HG03439 (cell line): ENCODE measurements around the gene PDCD1LG2.
A peak's percentile ranks its signal among the peaks of the same experiment; 100 is the strongest.

Experiments
- ATAC-seq: cut with Tn5 transposase; IDR thresholded peaks from one replicate; pipeline ENCODE4 v1.9.1; 2021; ENCODE audit warnings: mild to moderate bottlenecking, moderate library complexity; ENCODE audit not compliant: unreplicated experiment

Gene PDCD1LG2

GRCh38 chr9:5529683-5530221 lies 19.4 kb downstream of the PDCD1LG2 start:
- no peak for ATAC-seq

- ATAC-seq, result no peak
Observed at GRCh38 chr9:5531101-5531882, 21.0 kb downstream of the PDCD1LG2 start.

- ATAC-seq, result no peak
Observed at GRCh38 chr9:5532306-5532705, 22.0 kb downstream of the PDCD1LG2 start.

GRCh38 chr9:5532790-5533189 lies 22.5 kb downstream of the PDCD1LG2 start:
- no peak for ATAC-seq

GRCh38 chr9:5536684-5537083 lies 26.4 kb downstream of the PDCD1LG2 start:
- no peak for ATAC-seq

GRCh38 chr9:5543875-5544702 lies 33.8 kb downstream of the PDCD1LG2 start:
- no peak for ATAC-seq

GRCh38 chr9:5549658-5550650 lies 39.6 kb downstream of the PDCD1LG2 start:
- no peak for ATAC-seq

- ATAC-seq, result no peak
Observed at GRCh38 chr9:5551368-5552150, 41.2 kb downstream of the PDCD1LG2 start.

GRCh38 chr9:5552301-5552700 lies 42.0 kb downstream of the PDCD1LG2 start:
- ATAC-seq, result no peak

GRCh38 chr9:5553211-5553610 lies 42.9 kb downstream of the PDCD1LG2 start:
- no peak for ATAC-seq

GRCh38 chr9:5554254-5554653 lies 43.9 kb downstream of the PDCD1LG2 start:
- ATAC-seq, result peak; percentile 66

- no peak for ATAC-seq
Observed at GRCh38 chr9:5556101-5556705, 45.9 kb downstream of the PDCD1LG2 start.

GRCh38 chr9:5557606-5558587 lies 47.6 kb downstream of the PDCD1LG2 start:
- ATAC-seq, result no peak

GRCh38 chr9:5559659-5560058 lies 49.3 kb downstream of the PDCD1LG2 start:
- ATAC-seq, result no peak

GRCh38 chr9:5560443-5561100 lies 50.2 kb downstream of the PDCD1LG2 start:
- ATAC-seq, result no peak

GRCh38 chr9:5561828-5562488 lies 51.6 kb downstream of the PDCD1LG2 start:
- no peak for ATAC-seq

GRCh38 chr9:5562806-5563416 lies 52.6 kb downstream of the PDCD1LG2 start:
- ATAC-seq, result no peak
